Stimulated activated CD4-positive, alpha-beta T cell treated with anti-CD3 and anti-CD28 coated beads, TNF-alpha, amount 100 ng/mL, for 1 hour (primary cell): ENCODE data around the gene PTPRN2.
"Not testable (repeated sequence)": the region's sequence is repeated elsewhere in the genome, so short reads cannot be mapped to it uniquely, and the experiment has no call there.

Experiments
- DNase-seq, 3 donors: peaks; one replicate each; pipeline ENCODE4 v3.0.0-alpha.2; 2020; ENCODE audit warnings: low read depth in 3 of 3, low spot score in 1 of 3

Gene PTPRN2

DNA sequence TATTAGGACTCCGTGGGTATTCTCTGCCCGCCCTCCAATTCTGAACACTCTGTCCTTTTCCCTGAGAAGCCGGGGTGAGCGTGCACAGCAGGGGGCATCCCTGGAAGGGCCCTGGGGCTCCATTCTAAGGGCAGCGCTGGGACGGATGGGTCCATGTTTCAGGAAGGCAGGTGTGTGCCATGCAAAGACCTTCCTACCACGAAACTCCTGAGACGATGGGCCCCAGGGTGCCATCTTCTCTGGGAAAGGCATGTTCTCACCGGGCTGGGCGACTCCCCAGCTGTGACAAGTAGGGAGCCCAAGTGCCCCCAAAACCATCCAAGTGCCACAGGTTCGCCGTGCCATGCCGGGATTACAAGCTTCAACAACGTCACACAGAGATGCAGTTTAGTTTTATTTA is 994.1 kb downstream of the PTPRN2 start:
- DNase-seq, result no peak

DNA sequence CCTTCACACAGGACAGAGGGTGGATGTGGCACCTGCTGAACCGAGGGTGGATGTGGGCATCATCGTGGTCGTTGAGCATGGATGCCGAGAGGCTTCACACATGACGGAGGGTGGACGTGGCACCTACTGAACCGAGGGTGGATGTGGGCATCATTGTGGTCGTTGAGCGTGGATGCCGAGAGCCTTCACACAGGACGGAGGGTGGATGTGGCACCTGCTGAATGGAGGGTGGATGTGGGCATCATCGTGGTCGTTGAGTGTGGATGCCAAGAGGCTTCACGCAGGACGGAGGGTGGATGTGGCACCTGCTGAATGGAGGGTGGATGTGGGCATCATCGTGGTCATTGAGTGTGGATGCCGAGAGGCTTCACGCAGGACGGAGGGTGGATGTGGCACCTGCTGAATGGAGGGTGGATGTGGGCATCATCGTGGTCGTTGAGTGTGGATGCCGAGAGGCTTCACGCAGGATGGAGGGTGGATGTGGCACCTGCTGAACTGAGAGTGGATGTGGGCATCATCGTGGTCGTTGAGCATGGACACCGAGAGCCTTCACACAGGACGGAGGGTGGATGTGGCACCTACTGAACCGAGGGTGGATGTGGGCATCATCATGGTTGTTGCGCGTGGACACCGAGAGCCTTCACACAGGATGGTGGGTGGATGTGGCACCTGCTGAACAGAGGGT is 994.8 kb downstream of the PTPRN2 start:
- not testable (repeated sequence) for DNase-seq

DNA sequence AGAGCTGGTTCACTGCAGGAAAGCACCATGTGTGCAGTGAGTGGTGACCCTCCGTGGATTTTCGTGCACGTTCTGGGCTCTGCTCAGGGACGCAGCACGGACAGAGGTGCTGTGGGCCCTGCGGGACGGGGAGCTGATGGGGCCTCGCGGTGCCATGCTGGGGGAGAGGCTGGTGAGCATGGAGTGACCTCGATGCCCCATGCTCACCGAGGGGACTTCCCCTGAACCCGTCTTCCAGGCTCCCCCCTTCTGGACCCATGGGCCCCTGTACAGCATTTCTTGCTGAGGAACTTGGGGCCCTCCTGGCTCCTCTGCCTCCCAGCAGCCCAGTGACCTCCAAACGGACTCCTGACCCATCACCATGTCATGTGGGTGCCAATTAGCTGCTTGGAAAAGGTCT is 997.1 kb downstream of the PTPRN2 start:
- DNase-seq, result no peak

DNA sequence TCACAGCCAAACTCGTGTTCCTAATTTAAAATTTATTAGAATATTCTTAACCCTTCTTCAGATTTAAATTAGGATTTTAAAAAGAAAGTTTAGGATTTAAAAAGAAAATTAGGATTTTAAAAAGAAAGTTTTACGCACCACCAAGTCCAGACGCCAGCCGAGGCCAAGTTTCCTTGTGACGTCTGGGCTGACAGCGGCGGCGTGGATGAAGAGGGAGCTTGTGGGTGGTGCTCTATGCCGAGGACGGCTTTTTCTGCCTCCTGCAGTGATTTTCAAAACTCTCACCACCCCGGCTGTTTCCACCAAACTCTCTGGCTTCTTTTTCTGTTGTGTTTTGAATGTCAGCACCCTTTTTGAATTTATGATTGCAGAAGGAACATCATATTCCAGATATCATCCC is 997.9 kb downstream of the PTPRN2 start:
- DNase-seq, result no peak

DNA sequence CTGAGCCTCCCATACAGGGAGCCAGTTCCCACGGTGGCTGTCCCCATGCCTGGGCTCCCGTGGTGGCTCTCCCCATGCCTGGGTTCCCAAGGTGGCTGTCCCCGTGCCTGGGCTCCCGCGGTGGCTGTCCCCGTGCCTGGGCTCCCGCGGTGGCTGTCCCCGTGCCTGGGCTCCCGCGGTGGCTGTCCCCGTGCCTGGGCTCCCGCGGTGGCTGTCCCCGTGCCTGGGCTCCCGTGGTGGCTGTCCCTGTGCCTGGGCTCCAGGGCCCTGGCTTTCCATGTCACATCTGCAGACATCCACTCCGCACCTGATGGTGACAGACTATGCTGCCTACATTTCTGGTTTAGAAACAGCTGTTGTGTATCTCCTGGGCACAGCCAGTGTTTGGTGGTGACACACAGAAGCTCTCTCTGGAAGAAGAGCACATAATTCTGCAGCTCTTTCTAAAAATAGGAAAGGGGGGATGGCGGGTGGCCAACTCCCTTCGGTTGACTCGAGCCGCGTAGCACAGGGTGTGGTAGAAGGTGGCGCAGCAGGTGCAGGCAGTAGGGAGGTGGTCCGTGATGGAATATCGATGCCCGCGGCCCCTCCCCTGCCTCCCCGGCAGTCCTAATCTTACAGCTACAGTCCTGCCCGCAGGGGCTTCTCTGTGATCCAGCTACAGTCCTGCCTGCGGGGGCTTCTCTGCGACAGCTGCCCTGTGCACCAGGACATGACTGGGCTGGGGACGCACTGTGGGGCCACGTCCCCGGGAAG is 999.6 kb downstream of the PTPRN2 start:
- no peak for DNase-seq

DNA sequence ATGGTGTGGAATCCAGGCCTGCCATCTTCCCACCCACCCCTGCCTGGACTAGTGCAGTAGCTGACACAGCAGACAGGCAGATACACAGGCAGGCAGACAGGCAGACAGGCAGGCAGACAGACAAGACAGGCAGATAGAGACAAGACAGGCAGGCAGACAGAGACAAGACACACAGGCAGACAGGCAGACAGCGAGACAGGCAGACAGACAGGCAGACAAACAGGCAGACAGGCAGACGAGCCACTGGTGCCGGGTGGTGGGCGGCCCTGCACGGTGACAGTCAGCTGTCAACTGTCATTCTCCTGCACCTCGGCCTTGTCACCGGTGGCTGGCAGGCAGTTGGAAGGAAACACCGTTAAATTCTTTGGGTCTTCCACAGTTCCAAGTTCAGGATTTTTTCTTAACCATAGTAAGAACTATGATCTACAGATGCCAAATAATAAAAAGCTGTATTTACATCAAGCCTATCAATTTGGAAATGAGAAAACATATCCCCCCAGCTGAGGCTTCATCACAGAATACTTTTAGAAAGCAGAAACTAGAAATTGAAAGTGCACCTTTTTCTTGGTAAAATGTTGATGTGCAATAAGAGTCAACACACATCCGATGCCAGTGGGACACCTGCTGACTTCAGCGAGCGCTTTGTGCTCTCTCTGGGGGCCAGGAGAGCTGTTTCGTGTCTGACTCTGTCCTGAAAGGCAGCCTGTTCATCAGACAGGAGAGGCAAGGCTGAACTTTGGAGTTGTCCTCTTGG is 1000.4 kb downstream of the PTPRN2 start:
- DNase-seq, result no peak

DNA sequence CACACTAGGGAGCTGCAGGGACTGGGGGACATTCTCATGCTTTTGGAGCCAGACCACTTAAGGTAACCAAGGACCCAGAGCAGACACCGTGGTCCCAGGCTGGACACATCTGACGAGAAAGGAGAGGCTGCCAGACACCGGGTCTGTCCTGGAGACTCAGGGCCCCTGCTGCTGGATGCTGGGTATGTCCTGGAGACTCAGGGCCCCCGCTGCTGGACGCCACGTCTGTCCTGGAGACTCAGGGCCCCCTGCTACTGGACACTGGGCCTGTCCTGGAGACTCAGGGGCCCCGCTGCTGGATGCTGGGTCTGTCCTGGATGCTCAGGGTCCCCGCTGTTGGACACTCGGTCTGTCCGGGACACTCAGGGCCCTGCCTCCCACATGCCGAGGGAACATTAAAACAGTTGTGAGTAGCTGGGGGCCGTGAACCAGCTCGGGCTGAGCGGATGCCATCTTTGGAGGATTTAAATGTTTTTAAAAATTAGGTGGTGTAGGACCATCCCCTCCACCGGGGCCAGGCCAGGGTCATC is 1001.1 kb downstream of the PTPRN2 start:
- no peak for DNase-seq

DNA sequence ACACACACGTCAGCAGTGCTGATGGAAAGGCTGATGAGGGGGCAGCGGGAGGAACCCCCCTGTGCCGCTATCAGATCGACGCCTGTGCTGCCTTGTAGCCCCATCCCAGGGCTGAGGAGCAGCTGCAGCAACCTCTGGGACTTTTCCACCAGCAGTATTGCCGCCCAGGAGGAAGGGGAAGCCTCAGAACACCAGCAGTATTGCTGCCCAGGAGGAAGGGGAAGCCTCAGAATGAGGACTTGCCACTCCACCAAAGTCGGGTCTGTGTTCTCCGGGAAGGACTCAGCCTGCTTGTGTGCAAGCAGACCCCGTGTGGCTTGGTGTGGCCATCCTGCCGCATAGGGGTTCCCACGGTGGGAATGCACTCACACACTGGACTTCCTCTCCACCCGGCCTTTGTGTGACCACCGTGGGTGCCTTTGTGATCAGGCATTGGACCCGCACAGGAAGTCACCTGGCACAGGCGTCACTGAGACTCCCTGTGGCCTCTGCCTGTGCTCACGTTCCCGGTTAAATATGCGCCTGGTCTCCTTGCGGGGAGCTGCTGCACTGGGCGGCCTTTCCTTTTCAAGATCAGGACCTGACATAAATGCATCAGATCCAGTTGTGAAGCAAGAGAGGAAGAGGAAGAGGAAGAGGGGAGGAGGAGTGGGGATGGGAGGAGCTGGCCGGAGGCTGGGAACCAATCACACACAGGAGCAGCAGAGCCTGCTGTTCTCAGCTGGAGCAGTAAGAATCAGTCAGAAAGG is 1002.3 kb downstream of the PTPRN2 start:
- DNase-seq, result no peak

DNA sequence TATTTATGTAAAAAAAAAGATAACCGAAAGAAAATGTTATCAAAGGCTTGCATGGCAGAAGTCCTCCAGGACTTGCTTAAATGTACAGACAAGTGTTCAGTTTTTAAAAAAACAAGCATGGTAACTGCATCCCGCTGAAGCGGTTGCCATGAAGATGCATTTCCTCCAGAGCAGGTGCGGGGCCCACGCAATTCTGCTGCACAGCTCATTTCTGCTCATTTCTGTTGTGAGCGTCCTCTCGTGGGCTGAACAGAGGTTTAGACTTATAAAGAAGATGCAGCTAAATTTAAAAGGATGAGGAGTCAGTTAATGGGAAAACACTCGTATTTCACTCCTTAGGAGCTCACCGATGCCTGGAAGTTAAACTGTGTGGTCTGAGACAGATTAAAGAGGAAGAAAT is 1003.2 kb downstream of the PTPRN2 start:
- no peak for DNase-seq

DNA sequence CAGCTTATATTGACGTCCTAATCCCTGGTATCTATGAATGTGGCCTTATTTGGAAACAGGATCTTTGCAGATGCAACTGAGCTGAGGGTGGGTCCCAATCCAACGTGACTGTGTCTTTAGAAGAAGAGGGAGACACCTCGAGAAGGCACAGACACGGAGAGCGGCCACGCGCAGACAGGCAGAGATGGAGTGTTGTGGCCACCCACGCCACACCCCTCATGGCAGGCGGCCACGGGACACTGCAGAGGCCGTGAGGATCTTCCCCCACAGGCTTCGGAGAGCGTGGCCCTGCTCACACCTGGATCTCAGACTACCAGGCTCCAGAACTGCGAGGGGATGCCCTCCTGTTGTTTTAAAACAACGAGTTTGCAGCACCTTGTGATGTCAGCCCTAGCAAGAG is 1005.9 kb downstream of the PTPRN2 start:
- no peak for DNase-seq

DNA sequence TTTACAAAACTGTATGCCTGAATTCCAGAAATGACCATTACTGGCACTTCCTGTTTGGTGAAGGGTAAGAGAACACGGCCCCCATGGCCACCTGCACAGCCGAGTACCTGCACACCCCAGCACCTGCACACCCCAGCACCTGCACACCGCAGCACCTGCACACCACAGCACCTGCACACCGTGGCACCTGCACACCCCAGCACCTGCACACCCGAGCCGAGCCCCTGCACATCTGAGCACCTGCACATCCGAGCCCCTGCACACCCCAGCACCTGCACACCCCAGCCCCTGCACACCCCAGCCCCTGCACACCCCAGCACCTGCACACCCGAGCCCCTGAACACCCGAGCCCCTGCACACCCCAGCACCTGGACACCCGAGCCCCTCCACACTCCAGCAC is 1007.3 kb downstream of the PTPRN2 start:
- no peak for DNase-seq

DNA sequence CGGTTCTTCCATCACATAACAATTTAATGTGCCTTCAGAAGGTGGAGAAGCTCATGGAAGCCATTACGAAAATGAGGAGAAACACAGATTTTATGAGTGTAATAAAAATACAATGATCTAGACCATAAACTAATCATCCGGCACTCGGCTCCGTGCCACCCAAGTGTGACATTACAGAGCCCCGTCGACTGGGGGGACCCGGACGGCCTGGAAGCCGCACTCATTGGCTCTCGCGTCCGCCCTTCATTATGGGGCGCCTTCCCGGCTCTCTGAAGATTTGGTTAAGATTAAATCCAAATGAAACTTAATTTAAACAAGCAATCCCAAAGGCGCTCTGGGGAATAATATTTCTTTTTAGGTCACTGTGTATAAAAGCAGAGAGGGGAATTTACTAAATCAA is 1008.2 kb downstream of the PTPRN2 start:
- DNase-seq, result no peak

DNA sequence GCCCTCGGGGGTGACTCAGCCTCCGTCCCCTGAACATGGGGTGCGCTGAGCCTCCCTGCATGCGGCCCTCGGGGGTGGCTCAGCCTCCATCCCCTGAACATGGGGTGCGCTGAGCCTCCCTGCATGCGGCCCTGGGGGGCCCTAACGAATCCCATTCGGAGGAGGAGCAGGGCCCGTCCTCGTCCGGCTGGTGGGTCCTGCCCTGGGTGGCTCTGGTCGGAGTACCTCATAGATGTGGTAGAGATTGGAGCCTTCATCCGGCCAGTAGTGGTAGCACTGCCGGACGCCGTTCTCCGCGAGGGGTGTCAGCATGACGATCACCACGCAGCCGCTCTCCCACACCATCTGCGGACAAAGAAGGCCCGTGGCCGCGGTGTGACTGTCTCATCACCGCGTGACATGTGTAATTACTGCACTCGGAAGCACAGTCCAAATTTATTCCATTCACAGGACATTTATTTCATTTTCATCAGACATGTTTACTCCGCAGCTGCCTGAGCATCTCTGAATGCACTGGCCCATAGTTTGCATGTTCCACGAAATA is 1009.8 kb downstream of the PTPRN2 start:
- no peak for DNase-seq

DNA sequence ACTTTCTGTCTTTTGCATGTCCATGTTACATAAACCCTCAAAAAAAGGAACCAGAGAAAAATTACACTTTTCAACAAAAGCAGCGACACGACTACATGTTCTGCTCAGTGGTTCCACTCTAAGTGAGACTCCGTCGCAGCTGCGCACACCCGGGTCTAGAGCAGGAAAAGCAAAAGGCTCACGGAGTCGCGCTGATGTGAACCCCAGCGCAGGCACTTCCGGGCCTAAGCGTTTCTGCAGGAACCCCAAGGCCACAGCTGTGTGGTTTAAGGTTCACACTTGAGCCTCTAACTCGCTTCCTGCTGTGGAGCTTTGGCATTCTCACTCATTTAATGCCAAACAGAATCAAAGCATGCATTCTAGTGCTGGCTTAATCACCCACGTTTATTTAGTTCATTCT is 1010.6 kb downstream of the PTPRN2 start:
- no peak for DNase-seq

DNA sequence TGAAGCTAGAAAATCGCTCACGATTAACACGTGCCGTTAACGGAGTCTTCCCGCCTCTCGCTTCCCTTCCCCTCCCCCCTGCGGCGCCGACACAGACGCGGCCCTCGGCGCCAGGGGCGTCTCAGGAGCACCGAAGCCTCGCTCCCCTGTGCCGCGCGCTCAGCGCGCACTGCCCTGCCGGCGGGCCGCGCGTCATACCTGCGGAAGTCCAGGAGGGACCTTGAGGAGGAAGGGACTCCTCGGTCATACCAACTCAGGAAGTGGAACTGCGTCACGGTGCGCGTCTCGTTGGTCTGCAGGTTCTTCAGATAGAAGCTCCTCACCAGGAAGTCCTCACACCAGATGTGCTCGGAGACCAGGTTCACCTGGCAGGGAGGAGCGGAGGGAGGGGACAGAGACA is 1011.2 kb downstream of the PTPRN2 start:
- DNase-seq, result peak; percentile 17 to 38 (median 19)

DNA sequence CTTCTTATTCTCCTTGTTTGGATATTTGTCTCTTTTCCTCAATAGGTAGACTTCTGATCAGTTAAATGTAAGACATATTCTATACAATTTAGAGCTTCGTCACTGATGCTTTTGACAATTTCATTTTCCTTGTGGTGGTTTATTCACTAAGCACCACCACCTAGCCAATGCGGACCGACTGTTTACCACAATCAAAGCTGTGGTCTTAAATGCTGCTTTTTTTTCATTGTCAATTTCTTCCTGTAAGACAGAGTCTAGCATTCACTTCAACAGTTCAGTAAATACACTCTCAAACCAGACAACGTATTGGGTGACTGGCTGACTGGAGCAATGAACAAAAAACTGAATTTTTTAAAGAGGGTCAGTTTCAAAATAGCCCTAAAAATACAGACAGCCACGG is 1011.8 kb downstream of the PTPRN2 start:
- DNase-seq, result no peak

DNA sequence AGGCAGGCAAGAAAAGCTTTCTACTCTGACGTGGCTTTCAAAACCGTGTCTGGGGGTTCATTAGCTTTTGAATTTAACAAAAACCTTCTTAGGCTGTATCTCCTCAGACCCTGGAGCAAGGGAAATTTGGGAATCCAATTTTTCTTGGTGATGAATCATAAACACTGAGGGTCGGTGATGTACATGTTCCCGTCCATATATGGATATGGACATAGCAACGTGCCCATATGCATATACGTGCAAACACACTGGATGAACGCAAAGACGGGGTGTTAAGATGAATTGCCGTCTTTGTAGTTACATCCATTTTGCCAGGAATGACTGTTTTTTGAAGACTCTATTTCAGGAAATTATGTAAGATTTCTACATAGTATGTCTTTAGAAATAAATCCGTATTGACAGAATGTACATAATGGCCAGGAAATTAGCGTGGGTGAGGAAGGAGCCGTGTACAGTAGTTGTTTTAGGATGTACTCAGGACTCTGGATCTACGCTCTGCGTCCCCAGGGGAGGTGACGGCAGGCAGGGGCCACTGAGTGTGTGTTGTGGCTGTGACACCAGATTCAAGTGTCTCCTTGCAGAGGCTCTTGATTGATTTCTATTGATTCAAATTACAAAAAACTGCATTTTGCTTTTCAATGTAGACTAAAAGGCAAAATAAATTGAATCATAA is 1012.6 kb downstream of the PTPRN2 start:
- no peak for DNase-seq

DNA sequence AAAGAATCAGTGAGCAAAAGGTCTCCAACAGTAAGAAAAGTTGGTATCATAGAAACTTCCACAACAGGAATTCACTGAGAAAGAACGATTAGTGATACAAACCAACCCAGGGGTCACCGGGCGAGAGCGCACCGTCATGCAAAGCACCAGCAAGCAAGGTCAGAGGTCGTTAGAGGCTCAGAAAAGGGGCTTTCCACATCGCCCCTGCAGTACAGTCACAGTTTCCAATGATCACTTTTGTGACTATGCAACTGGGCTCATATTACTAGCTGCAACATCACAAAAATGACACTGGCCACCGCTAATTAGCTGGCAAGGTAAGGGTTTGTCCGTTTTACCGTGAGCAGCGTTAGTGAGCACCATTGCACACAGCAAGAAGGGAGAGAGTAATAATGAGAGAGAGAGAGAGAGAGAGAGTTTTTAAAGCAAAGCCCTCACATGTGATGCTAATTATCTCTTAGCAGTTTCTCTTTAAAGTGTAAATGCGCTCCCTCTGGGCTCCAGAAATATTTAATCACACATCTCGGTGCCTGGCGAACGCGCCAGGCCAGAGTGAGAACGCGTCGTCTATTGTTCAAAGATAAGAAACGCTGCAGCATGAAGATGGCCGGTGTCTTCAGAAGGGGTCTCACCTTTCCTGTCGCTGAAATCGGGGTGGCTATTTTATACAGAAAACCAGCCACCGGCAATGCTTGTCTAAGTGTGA is 1013.4 kb downstream of the PTPRN2 start:
- no peak for DNase-seq

DNA sequence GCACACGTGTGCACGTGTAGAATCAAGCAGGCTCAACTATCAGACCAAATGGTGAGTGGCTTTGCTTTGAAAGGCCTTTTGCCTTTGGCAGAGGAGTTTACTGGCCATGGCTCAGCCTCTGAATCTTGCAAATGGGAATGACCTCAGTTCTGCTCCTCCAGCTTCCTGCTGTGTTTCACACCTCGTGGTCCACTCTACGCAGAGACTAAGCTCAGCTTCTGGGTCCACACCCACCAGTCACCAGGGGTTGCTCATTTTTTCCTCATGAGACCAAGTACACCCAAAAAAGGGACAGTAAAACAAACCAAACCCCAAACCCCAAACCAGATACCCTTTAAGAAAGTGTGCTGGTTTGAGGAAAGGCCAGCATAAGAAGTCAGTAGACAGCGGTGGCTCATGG is 1014.4 kb downstream of the PTPRN2 start:
- DNase-seq, result no peak

DNA sequence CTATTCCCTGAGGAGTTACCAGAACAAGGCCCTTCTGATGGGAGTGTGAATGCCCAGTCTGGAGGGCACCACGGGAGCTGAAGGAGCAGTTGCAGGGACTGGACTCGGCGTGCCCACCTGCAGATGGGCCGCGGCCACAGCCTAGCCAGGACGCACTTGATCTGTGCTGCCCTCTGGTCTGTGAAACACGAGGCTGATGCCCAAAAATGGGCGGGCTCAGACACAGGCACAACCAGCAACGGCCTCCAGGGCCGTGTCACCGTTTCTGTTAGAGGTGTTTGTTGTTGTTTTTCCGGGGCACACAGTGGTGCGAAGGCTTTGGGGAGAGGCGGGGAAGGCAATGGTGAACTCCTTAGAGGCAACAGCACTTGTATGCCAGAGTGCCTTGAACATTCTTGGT is 1015.0 kb downstream of the PTPRN2 start:
- DNase-seq, result no peak
